ENCODE measurements around the gene RFX8.

RFX8 gene

GRCh38 chr2:101428422-101429176 is 46.3 kb downstream of the RFX8 start:
- Histone ChIP-seq H3K4me2 (ENCODE audit: low read depth, low read length, poor library complexity, severe bottlenecking) (no peak overlapping the region), H4K20me1 (ENCODE audit: low read depth, low read length) (no peaks in the 10 kb centered on the region), H3K9me2 (replicated peaks; ENCODE audit: insufficient read depth, low read length) (no peaks in the 10 kb centered on the region), H3K79me2 (ENCODE audit: insufficient read depth, low read length) (no peaks in the 10 kb centered on the region), H3K9ac (ENCODE audit: low read length) (no peak overlapping the region), H3K27me3 (ENCODE audit: low read length) (no peaks in the 10 kb centered on the region), H3K4me3 (ENCODE audit: insufficient read depth, low read length, poor library complexity, severe bottlenecking) (no peak overlapping the region), H3K36me3 (ENCODE audit: low read length) (no peaks in the 10 kb centered on the region), H3K27ac (ENCODE audit: low read depth, low read length) (no peak overlapping the region), H2AFZ (ENCODE audit: low read depth, low read length, severe bottlenecking) (no peak overlapping the region), H3F3A (ENCODE audit: insufficient read depth) (no peaks in the 10 kb centered on the region), H3K9me3 (ENCODE audit: insufficient read depth, low read length) (no peaks in the 10 kb centered on the region)
- TF ChIP-seq EZH2phosphoT487 (conservative IDR thresholded peaks at IDR 0.05; ENCODE audit: low read length) (no peak), CTCF (IDR thresholded peaks at IDR 0.05; ENCODE audit: insufficient read depth, low read length, poor library complexity, severe bottlenecking) (no peak)

- H3K36me3 ChIP-seq (ENCODE audit: low read length), result no peaks in the 10 kb centered on the region
- no peaks in the 10 kb centered on the region for H3K27me3 ChIP-seq (ENCODE audit: low read length)
- no peaks in the 10 kb centered on the region for H3K79me2 ChIP-seq (ENCODE audit: insufficient read depth, low read length)
- H3K4me3 ChIP-seq (ENCODE audit: insufficient read depth, low read length, poor library complexity, severe bottlenecking), result no peak overlapping the region
- no peaks in the 10 kb centered on the region for H4K20me1 ChIP-seq (ENCODE audit: low read depth, low read length)
- no peaks in the 10 kb centered on the region for H3K9me2 ChIP-seq (replicated peaks; ENCODE audit: insufficient read depth, low read length)
- no peak for TF ChIP-seq CTCF (IDR thresholded peaks at IDR 0.05; ENCODE audit: insufficient read depth, low read length, poor library complexity, severe bottlenecking)
- TF ChIP-seq EZH2phosphoT487 (conservative IDR thresholded peaks at IDR 0.05; ENCODE audit: low read length), result no peak
- no peak overlapping the region for H3K27ac ChIP-seq (ENCODE audit: low read depth, low read length)
- H3K4me2 ChIP-seq (ENCODE audit: low read depth, low read length, poor library complexity, severe bottlenecking), result no peak overlapping the region
- no peaks in the 10 kb centered on the region for H3F3A ChIP-seq (ENCODE audit: insufficient read depth)
- H3K9ac ChIP-seq (ENCODE audit: low read length), result no peak overlapping the region
- no peak overlapping the region for H2AFZ ChIP-seq (ENCODE audit: low read depth, low read length, severe bottlenecking)
- no peaks in the 10 kb centered on the region for H3K9me3 ChIP-seq (ENCODE audit: insufficient read depth, low read length)
Observed at GRCh38 chr2:101427743-101428142, 47.2 kb downstream of the RFX8 start.

DNA sequence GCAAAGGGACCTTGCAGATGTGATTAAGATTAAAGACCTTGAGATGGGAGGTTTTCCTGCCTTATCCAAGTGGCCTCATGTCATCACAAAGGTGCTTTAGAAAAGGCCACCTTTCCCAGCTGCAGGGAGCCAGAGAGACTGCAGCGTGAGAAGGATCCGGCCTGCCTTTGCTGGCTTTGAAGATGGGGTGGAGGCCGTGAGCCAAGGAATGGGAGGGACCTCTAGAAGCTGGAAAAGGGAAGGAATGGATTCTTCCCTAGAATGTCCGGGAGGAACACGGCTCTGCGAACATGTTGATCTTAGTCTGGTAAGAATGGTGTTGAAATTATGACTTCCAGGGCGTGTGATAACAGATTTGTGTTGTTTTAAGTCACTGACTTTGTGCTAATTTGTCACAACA is 47.7 kb downstream of the RFX8 start:
- Histone ChIP-seq H3K79me2 (ENCODE audit: insufficient read depth, low read length) (no peaks in the 10 kb centered on the region), H3K9ac (ENCODE audit: low read length) (no peak overlapping the region), H3K36me3 (ENCODE audit: low read length) (no peaks in the 10 kb centered on the region), H3F3A (ENCODE audit: insufficient read depth) (no peaks in the 10 kb centered on the region), H3K9me2 (replicated peaks; ENCODE audit: insufficient read depth, low read length) (no peaks in the 10 kb centered on the region), H3K9me3 (ENCODE audit: insufficient read depth, low read length) (no peaks in the 10 kb centered on the region), H3K4me3 (ENCODE audit: insufficient read depth, low read length, poor library complexity, severe bottlenecking) (no peak overlapping the region), H3K27me3 (ENCODE audit: low read length) (no peaks in the 10 kb centered on the region), H2AFZ (ENCODE audit: low read depth, low read length, severe bottlenecking) (no peak overlapping the region), H4K20me1 (ENCODE audit: low read depth, low read length) (no peaks in the 10 kb centered on the region), H3K4me2 (ENCODE audit: low read depth, low read length, poor library complexity, severe bottlenecking) (no peak overlapping the region), H3K27ac (ENCODE audit: low read depth, low read length) (no peak overlapping the region)
- TF ChIP-seq EZH2phosphoT487 (conservative IDR thresholded peaks at IDR 0.05; ENCODE audit: low read length) (no peak), CTCF (IDR thresholded peaks at IDR 0.05; ENCODE audit: insufficient read depth, low read length, poor library complexity, severe bottlenecking) (no peak)

Measured in SU-DHL-6 (cell line).